GM23338 (cell line): ENCODE measurements around the gene RAD51B. TPM values are rescaled to one million over a fixed set of nuclear protein-coding genes. Genes with fewer than 3 reads are reported as not detected.

Experiments
- ATAC-seq: fragments of 200-7000 bp; cut with Tn5 transposase; 3 replicates; pipeline ENCODE4 v1.9.1; 2020
- DNase-seq: peaks from one replicate; pipeline ENCODE4 v3.0.0-alpha.2; 2015; ENCODE audit warnings: low spot score
- H2AFZ ChIP-seq: fragments of 200-600 bp; sonication (generic); 2 replicates; pipeline ENCODE4 v1.8.0; 2016; ENCODE audit warnings: antibody characterized with exemption, mild to moderate bottlenecking, moderate library complexity
- H3F3A ChIP-seq: fragments of 200-600 bp; sonication (generic); replicated peaks from 2 replicates; pipeline ENCODE4 v1.8.0; 2017; ENCODE audit warnings: antibody characterized with exemption, mixed run types, low read depth
- H3K27ac ChIP-seq: fragments of 200-600 bp; sonication (generic); 2 replicates; pipeline ENCODE4 v1.6.1; 2016; ENCODE audit warnings: low read depth
- H3K27me3 ChIP-seq: fragments of 200-600 bp; sonication (generic); 2 replicates; pipeline ENCODE4 v1.8.0; 2016; ENCODE audit warnings: mild to moderate bottlenecking, mixed run types, moderate library complexity; ENCODE audit not compliant: insufficient read depth
- H3K36me3 ChIP-seq: fragments of 200-600 bp; sonication (generic); 2 replicates; pipeline ENCODE4 v1.8.0; 2016; ENCODE audit warnings: mild to moderate bottlenecking; ENCODE audit not compliant: insufficient read depth
- H3K4me1 ChIP-seq: fragments of 200-600 bp; sonication (generic); 2 replicates; pipeline ENCODE4 v1.8.0; 2016; ENCODE audit warnings: mild to moderate bottlenecking, moderate library complexity; ENCODE audit not compliant: insufficient read depth
- H3K4me2 ChIP-seq: fragments of 200-600 bp; sonication (generic); 2 replicates; pipeline ENCODE4 v1.7.1; 2017; ENCODE audit warnings: mixed run types
- H3K4me3 ChIP-seq: fragments of 200-600 bp; sonication (generic); 2 replicates; pipeline ENCODE4 v1.6.1; 2016; ENCODE audit warnings: mixed run types
- H3K79me2 ChIP-seq: fragments of 200-600 bp; sonication (generic); replicated peaks from 2 replicates; pipeline ENCODE4 v1.8.0; 2017; ENCODE audit warnings: mild to moderate bottlenecking; ENCODE audit not compliant: insufficient read depth
- H3K9me2 ChIP-seq: fragments of 200-600 bp; sonication (generic); 2 replicates; pipeline ENCODE4 v1.8.0; 2017; ENCODE audit not compliant: insufficient read depth
- H4K20me1 ChIP-seq: fragments of 200-600 bp; sonication (generic); replicated peaks from 2 replicates; pipeline ENCODE4 v1.8.0; 2017; ENCODE audit warnings: mild to moderate bottlenecking; ENCODE audit not compliant: insufficient read depth
- H3K27ac Mint-ChIP-seq: 2 replicates; pipeline ENCODE4 v1.8.0; 2020; ENCODE audit warnings: inconsistent platforms, mild to moderate bottlenecking, moderate library complexity, mixed read lengths
- H3K27me3 Mint-ChIP-seq: 3 replicates; pipeline ENCODE4 v1.8.0; 2022; ENCODE audit warnings: low read depth, mild to moderate bottlenecking, moderate library complexity, mixed read lengths, inconsistent platforms; ENCODE audit not compliant: insufficient read depth, poor library complexity
- H3K36me3 Mint-ChIP-seq: 3 replicates; pipeline ENCODE4 v1.8.0; 2021; ENCODE audit warnings: low read depth, mild to moderate bottlenecking, inconsistent platforms, moderate library complexity, mixed read lengths
- H3K4me1 Mint-ChIP-seq: 3 replicates; pipeline ENCODE4 v1.8.0; 2020; ENCODE audit warnings: mild to moderate bottlenecking, inconsistent platforms, mixed read lengths
- H3K4me3 Mint-ChIP-seq: 3 replicates; pipeline ENCODE4 v1.8.0; 2021; ENCODE audit warnings: moderate library complexity, mild to moderate bottlenecking, inconsistent platforms, mixed read lengths
- H3K9me3 Mint-ChIP-seq: 3 replicates; pipeline ENCODE4 v1.8.0; 2020; ENCODE audit warnings: moderate library complexity, mild to moderate bottlenecking, inconsistent platforms, mixed read lengths
- CREB1 ChIP-seq: fragments of 250-450 bp; sonication (Bioruptor Pico); IDR thresholded peaks from 2 replicates; pipeline ENCODE4 v1.5.0; 2020; ENCODE audit warnings: low read depth, mild to moderate bottlenecking, moderate library complexity
- CTCF ChIP-seq, 2 experiments: fragments of 200-600 bp in 1 of 2; sonication (generic) in 1 of 2; conservative IDR thresholded peaks; 2 replicates each; pipeline versions ENCODE4 v1.5.1 to v1.6.1; 2016 to 2017; ENCODE audit warnings: antibody characterized with exemption in 2 of 2, low read depth in 2 of 2, mild to moderate bottlenecking in 2 of 2, moderate library complexity in 1 of 2
- ETS1 ChIP-seq: IDR thresholded peaks from 2 replicates; pipeline ENCODE4 v1.6.1; 2016; ENCODE audit warnings: antibody characterized with exemption
- EZH2 ChIP-seq: fragments of 200-600 bp; sonication (generic); IDR thresholded peaks from one replicate; pipeline ENCODE4 v1.8.0; 2017; ENCODE audit warnings: antibody characterized with exemption, mild to moderate bottlenecking, low read depth; ENCODE audit not compliant: unreplicated experiment
- EZH2phosphoT487 ChIP-seq: fragments of 200-600 bp; sonication (generic); IDR thresholded peaks from one replicate; pipeline ENCODE4 v1.8.1; 2018; ENCODE audit warnings: antibody characterized with exemption; ENCODE audit not compliant: unreplicated experiment
- JUNB ChIP-seq: IDR thresholded peaks from one replicate; pipeline ENCODE4 v1.6.1; 2016; ENCODE audit warnings: antibody characterized with exemption; ENCODE audit not compliant: unreplicated experiment
- NANOG ChIP-seq: IDR thresholded peaks from 2 replicates; pipeline ENCODE4 v1.6.1; 2016; ENCODE audit warnings: antibody characterized with exemption, borderline replicate concordance
- POLR2AphosphoS5 ChIP-seq: IDR thresholded peaks from 2 replicates; pipeline ENCODE4 v1.6.1; 2016; ENCODE audit warnings: antibody characterized with exemption, low read depth
- REST ChIP-seq: IDR thresholded peaks from one replicate; pipeline ENCODE4 v1.6.1; 2018; ENCODE audit warnings: antibody characterized with exemption; ENCODE audit not compliant: unreplicated experiment
- STAT1 ChIP-seq: IDR thresholded peaks from one replicate; pipeline ENCODE4 v1.6.1; 2016; ENCODE audit warnings: antibody characterized with exemption; ENCODE audit not compliant: unreplicated experiment
- ZNF114 ChIP-seq: fragments of 250-450 bp; sonication (Bioruptor Pico); IDR thresholded peaks from 2 replicates; pipeline ENCODE4 v1.5.0; 2020; ENCODE audit warnings: mild to moderate bottlenecking, moderate library complexity
- ZNF331 ChIP-seq: fragments of 250-450 bp; sonication (Bioruptor Pico); IDR thresholded peaks from 2 replicates; pipeline ENCODE4 v1.5.0; 2020; ENCODE audit warnings: low read depth, mild to moderate bottlenecking, moderate library complexity
- ZNF462 ChIP-seq: fragments of 250-450 bp; sonication (Bioruptor Pico); IDR thresholded peaks from 2 replicates; pipeline ENCODE4 v1.5.0; 2020; ENCODE audit warnings: mild to moderate bottlenecking, moderate library complexity
- polyA plus RNA-seq: library from polyadenylated mRNA; unstranded; fragments of >200 nt; fragmentation: Nextera tagmentation; extraction: Ambion mirVana; gene quantifications from 2 replicates; pipeline ENCODE4 v1.2.1, GENCODE V29; 2016
- total RNA-seq: library from RNA; depleted of rRNA; stranded (reverse); fragments of >200 nt; shearing (Covaris generic); gene quantifications from 2 replicates; pipeline ENCODE4 v1.2.3, GENCODE V29; 2014

Gene RAD51B
- total and polyA plus RNA-seq, 2 experiments from 2014 or later, result 15.7 to 29.1 TPM

- Mint-ChIP-seq H3K36me3 (0 out of 3 replicates have a peak, but pooled peaks cover 5% of the 10 kb centered on the region), H3K4me3 (no peak overlapping the region), H3K9me3 (no peaks in the 10 kb centered on the region), H3K27ac (no peak overlapping the region), H3K4me1 (peaks cover 39% of the 10 kb centered on the region), H3K27me3 (peaks cover 6% of the 10 kb centered on the region)
- Histone ChIP-seq H2AFZ (no peak overlapping the region), H3K79me2 (no peaks in the 10 kb centered on the region), H3K27me3 (no peaks in the 10 kb centered on the region), H3K4me2 (no peak overlapping the region), H3K4me1 (peaks cover 20% of the 10 kb centered on the region), H3K27ac (no peak overlapping the region), H3K36me3 (no peaks in the 10 kb centered on the region), H4K20me1 (no peaks in the 10 kb centered on the region), H3F3A (no peaks in the 10 kb centered on the region), H3K4me3 (no peak overlapping the region), H3K9me2 (peaks cover 6% of the 10 kb centered on the region; the same call in 1 of the 2 replicates)
- ATAC-seq (no peak), DNase-seq (no peak)
- no peak for TF ChIP-seq EZH2phosphoT487
- no peak for TF ChIP-seq POLR2AphosphoS5
- TF ChIP-seq REST, result no peak
- no peak for TF ChIP-seq JUNB
- no peak for TF ChIP-seq ZNF462 (CRISPR knock-in tag)
- no peak for TF ChIP-seq ETS1
- no peak for TF ChIP-seq ZNF331 (CRISPR knock-in tag)
- TF ChIP-seq ZNF114, result no peak
- no peak for TF ChIP-seq STAT1
- no peak for TF ChIP-seq NANOG
- TF ChIP-seq EZH2, result no peak
- no peak for TF ChIP-seq CREB1 (CRISPR knock-in tag)
- TF ChIP-seq CTCF (conservative IDR thresholded peaks at IDR 0.05; ENCODE audit: low read depth in 2 of 2), result no peak
Measured at GRCh38 chr14:68477461-68478085, 658.0 kb downstream of the RAD51B start.
